GM12878 (cell line): ENCODE results near the gene DIAPH2. TPM values are rescaled to one million over a fixed set of nuclear protein-coding genes. Genes with fewer than 3 reads are reported as not detected.

Experiments
- ATAC-seq: fragments of 200-7000 bp; cut with Tn5 transposase; 3 replicates; pipeline ENCODE4 v1.9.1; 2020; ENCODE audit warnings: mild to moderate bottlenecking, moderate library complexity
- BruUV-seq: library from RNA; stranded (reverse); fragments of 400-500 nt; replicated peaks from 2 replicates; lab custom pipeline; 2021; lab: Mats Ljungman, UMichigan
- CTCF ChIA-PET: fragments of 300-600 bp; sonication (Branson Sonifier 250); formaldehyde crosslinking; extraction: SDS; loops from one replicate; lab custom pipeline; 2021; ENCODE audit warnings: inconsistent platforms; lab: Yijun Ruan, JAX
- POLR2A ChIA-PET: fragments of 350-600 bp; formaldehyde crosslinking; extraction: SDS; loops from one replicate; lab custom pipeline; 2021; ENCODE audit warnings: inconsistent platforms; lab: Charles Lee
- RAD21 ChIA-PET: fragments of 300-600 bp; sonication (Branson Sonifier 250); formaldehyde crosslinking; loops from one replicate; lab custom pipeline; 2023; ENCODE audit warnings: antibody characterized with exemption; ENCODE audit not compliant: unreplicated experiment; lab: Charles Lee
- SMC1A ChIA-PET: fragments of 300-600 bp; sonication (Branson Sonifier 250); formaldehyde crosslinking; loops from one replicate; lab custom pipeline; 2023; ENCODE audit not compliant: unreplicated experiment, uncharacterized antibody; lab: Charles Lee
- DNase-seq: peaks from one replicate; pipeline ENCODE4 v3.0.0-alpha.2; 2011; ENCODE audit warnings: low read depth, low spot score
- FAIRE-seq: peaks from 3 replicates; lab custom pipeline; 2011; peaks lifted over from hg19 to GRCh38; lab: Jason Lieb, UNC
- H2AFZ ChIP-seq: 2 replicates; pipeline ENCODE4 v1.6.0; 2011; ENCODE audit warnings: low read depth, low read length, control low read depth; ENCODE audit not compliant: control insufficient read depth
- H3K27ac ChIP-seq: 2 replicates; pipeline ENCODE4 v1.5.1; 2011; ENCODE audit warnings: control low read depth; ENCODE audit not compliant: control insufficient read depth, insufficient read depth
- H3K27me3 ChIP-seq, 2 experiments: replicated peaks in 1 of 2; 2 replicates each; pipeline versions ENCODE4 v1.6.0 to v1.6.1; 2011; ENCODE audit warnings: low read length in 1 of 2; ENCODE audit not compliant: control insufficient read depth in 2 of 2, insufficient read depth in 2 of 2
- H3K36me3 ChIP-seq, 2 experiments: 2 replicates each; pipeline ENCODE4 v1.5.1; 2011; ENCODE audit warnings: low read length in 1 of 2; ENCODE audit not compliant: control insufficient read depth in 2 of 2, insufficient read depth in 2 of 2
- H3K4me1 ChIP-seq: 2 replicates; pipeline ENCODE4 v1.6.1; 2011; ENCODE audit warnings: mild to moderate bottlenecking, low read length, moderate library complexity, mixed read lengths; ENCODE audit not compliant: control insufficient read depth, insufficient read depth
- H3K4me2 ChIP-seq: 2 replicates; pipeline ENCODE4 v1.6.0; 2011; ENCODE audit warnings: control low read depth; ENCODE audit not compliant: control insufficient read depth, insufficient read depth
- H3K4me3 ChIP-seq: fragments of 200-600 bp; sonication (generic); 2 replicates; pipeline ENCODE4 v1.5.1; 2016
- H3K79me2 ChIP-seq: 2 replicates; pipeline ENCODE4 v1.6.0; 2011; ENCODE audit warnings: low read length; ENCODE audit not compliant: control insufficient read depth, insufficient read depth
- H3K9ac ChIP-seq: 2 replicates; pipeline ENCODE4 v1.8.0; 2011; ENCODE audit warnings: low read length, control low read depth, mixed read lengths; ENCODE audit not compliant: control insufficient read depth, insufficient read depth
- H3K9me3 ChIP-seq: replicated peaks from 3 replicates; pipeline ENCODE4 v1.5.1; 2011; ENCODE audit warnings: mild to moderate bottlenecking, low read length; ENCODE audit not compliant: control insufficient read depth, insufficient read depth
- H4K20me1 ChIP-seq: 2 replicates; pipeline ENCODE4 v1.6.0; 2011; ENCODE audit not compliant: control insufficient read depth, insufficient read depth
- ATF7 ChIP-seq: fragments of 450-650 bp; IDR thresholded peaks from 2 replicates; pipeline ENCODE4 v1.6.1; 2016; ENCODE audit warnings: low read depth, mild to moderate bottlenecking
- CBX3 ChIP-seq: fragments of 200-600 bp; sonication (generic); IDR thresholded peaks from 2 replicates; pipeline ENCODE4 v1.6.1; 2016; ENCODE audit warnings: low read depth, borderline replicate concordance
- CREB1 ChIP-seq: IDR thresholded peaks from 2 replicates; pipeline ENCODE4 v1.6.1; 2012; ENCODE audit warnings: low read depth, mild to moderate bottlenecking, inconsistent platforms
- FOXM1 ChIP-seq: IDR thresholded peaks from 2 replicates; pipeline ENCODE4 v1.6.1; 2012; ENCODE audit warnings: low read depth, mild to moderate bottlenecking, inconsistent platforms, low read length, moderate library complexity
- GATAD2B ChIP-seq: fragments of 450-650 bp; conservative IDR thresholded peaks from 2 replicates; pipeline ENCODE4 v1.6.1; 2017; ENCODE audit warnings: low read depth, mild to moderate bottlenecking, moderate library complexity
- IRF5 ChIP-seq: fragments of 450-650 bp; IDR thresholded peaks from 2 replicates; pipeline ENCODE4 v1.6.1; 2017; ENCODE audit warnings: borderline replicate concordance
- MLLT1 ChIP-seq: fragments of 450-650 bp; IDR thresholded peaks from 2 replicates; pipeline ENCODE4 v1.6.1; 2016; ENCODE audit warnings: mild to moderate bottlenecking
- MXI1 ChIP-seq: fragments of 150-350 bp; IDR thresholded peaks from 2 replicates; pipeline ENCODE4 v1.6.1; 2011; ENCODE audit warnings: low read depth, mild to moderate bottlenecking, inconsistent platforms, low read length, improper control_type of control experiment
- NFXL1 ChIP-seq: fragments of 450-650 bp; IDR thresholded peaks from 2 replicates; pipeline ENCODE4 v1.6.1; 2017; ENCODE audit warnings: antibody characterized with exemption, mild to moderate bottlenecking, borderline replicate concordance
- POLR2A ChIP-seq: IDR thresholded peaks from 2 replicates; pipeline ENCODE4 v1.6.1; 2011; ENCODE audit warnings: low read depth, mild to moderate bottlenecking, low read length
- RUNX3 ChIP-seq: IDR thresholded peaks from 2 replicates; pipeline ENCODE4 v1.6.1; 2012; ENCODE audit warnings: low read length, inconsistent platforms
- TARDBP ChIP-seq: IDR thresholded peaks from 2 replicates; pipeline ENCODE4 v1.6.1; 2016; ENCODE audit warnings: borderline replicate concordance
- TBL1XR1 ChIP-seq: IDR thresholded peaks from 2 replicates; pipeline ENCODE4 v1.6.1; 2012; ENCODE audit warnings: low read depth, low read length, improper control_type of control experiment
- ZNF217 ChIP-seq: fragments of 450-650 bp; IDR thresholded peaks from 2 replicates; pipeline ENCODE4 v1.6.1; 2017; ENCODE audit warnings: antibody characterized with exemption, mild to moderate bottlenecking
- WGBS: methylation state at CpG from one replicate; pipeline ENCODE4 v1.1.6; 2016; ENCODE audit warnings: low lambda C conversion rate; ENCODE audit not compliant: insufficient replicate concordance, insufficient coverage; ENCODE audit errors: missing lambda C conversion rate; 5-methylcytosine and 5-hydroxymethylcytosine counted together
- in situ Hi-C: fragments of 300-500 bp; cut with MboI; formaldehyde crosslinking; loops from 9 replicates; pipeline ENCODE4 v1.14.3; 2018; ENCODE audit warnings: mixed read lengths
- intact Hi-C: fragments of 100-400 bp; cut with micrococcal nuclease; formaldehyde crosslinking; loops from one replicate; pipeline ENCODE4 v1.14.2; 2022; ENCODE audit not compliant: unreplicated experiment
- polyA plus RNA-seq, 11 experiments: library from polyadenylated mRNA; depleted of rRNA in 4 of 11; unstranded in 6 of 11; stranded (reverse) in 5 of 11; fragments of >200 nt; fragmentation: Nextera tagmentation in 4 of 11; fragmentation: Illumina TruSeq in 1 of 11; extraction: Ambion mirVana in 4 of 11; extraction: Trizol in 1 of 11; gene quantifications; 1 replicate in 1 of 11; 2 replicates in 10 of 11; pipeline versions ENCODE4 v1.2.1 to v1.2.3, GENCODE V29; 2011 to 2016; ENCODE audit warnings: inconsistent platforms in 2 of 11, missing spikeins in 2 of 11, low read depth in 1 of 11
- total RNA-seq, 4 experiments: library from RNA; depleted of rRNA in 3 of 4; stranded (reverse); fragments of >200 nt in 3 of 4; fragmentation: Illumina TruSeq in 1 of 4; extraction: Trizol in 1 of 4; gene quantifications; 2 replicates each; pipeline versions ENCODE4 v1.2.1 to v1.2.3, GENCODE V29; 2013 to 2021
- TF ChIP-seq, protein P1 (sequence below): IDR thresholded peaks from 2 replicates; pipeline ENCODE4 v1.6.1; 2012; ENCODE audit warnings: low read depth, low read length, improper control_type of control experiment
- TF ChIP-seq, protein P2 (sequence below): IDR thresholded peaks from 2 replicates; pipeline ENCODE4 v1.6.1; 2011; ENCODE audit warnings: mild to moderate bottlenecking, low read depth, low read length, moderate library complexity; ENCODE audit not compliant: insufficient replicate concordance

The DIAPH2 gene
- total and polyA plus RNA-seq, 10 of the 15 experiments (the other 5 are each of a cell fraction or from before 2014, with no cell fraction given): 2.2 to 16.6 (median 8.8) TPM

- no peak for TF ChIP-seq NFXL1
- no peak for TF ChIP-seq ZNF217
- no peak for TF ChIP-seq GATAD2B
- no peak for TF ChIP-seq MXI1
- TF ChIP-seq, all 136 proteins: peak for 0
Observed at GRCh38 chrX:96743367-96744073, 58.9 kb downstream of the DIAPH2 start (continued).

DNA sequence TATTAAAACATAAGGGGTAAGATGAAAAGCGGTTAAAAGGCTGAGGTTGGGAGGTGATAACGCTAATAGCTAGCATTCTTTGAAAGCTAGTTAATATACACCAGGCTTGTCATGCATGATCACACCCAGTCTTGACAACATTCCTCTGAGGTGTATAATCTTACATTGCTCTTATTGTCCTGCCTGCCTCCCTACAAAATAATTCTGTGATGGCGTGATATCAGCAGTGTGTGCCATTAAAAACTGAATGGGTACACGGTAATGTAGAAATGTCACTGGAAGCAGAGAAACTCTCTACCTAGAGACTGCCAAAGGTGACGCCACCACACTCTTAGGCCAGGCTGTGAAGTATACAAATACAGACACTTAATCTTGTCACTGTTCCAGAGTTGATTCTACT is 68.1 kb downstream of the DIAPH2 start:
- H3K27me3 ChIP-seq: no peaks in the 10 kb centered on the region
- ChIA-PET SMC1A (no interaction called here), CTCF (no interaction called here), RAD21 (no interaction called here), POLR2A (no interaction called here)
- in situ Hi-C loops (no loop called here), intact Hi-C loops (no loop called here)
- no peak for ATAC-seq
- no peaks in the 10 kb centered on the region for H3K9me3 ChIP-seq
- WGBS: 78% methylated on average over 5 of the region's 5 CpGs
- no peaks in the 10 kb centered on the region for H4K20me1 ChIP-seq
- H3K36me3 ChIP-seq: no peaks in the 10 kb centered on the region
- no peak overlapping the region for H3K4me3 ChIP-seq
- no peak for FAIRE-seq
- TF ChIP-seq, protein P1, sequence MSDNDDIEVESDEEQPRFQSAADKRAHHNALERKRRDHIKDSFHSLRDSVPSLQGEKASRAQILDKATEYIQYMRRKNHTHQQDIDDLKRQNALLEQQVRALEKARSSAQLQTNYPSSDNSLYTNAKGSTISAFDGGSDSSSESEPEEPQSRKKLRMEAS: no peak
- no peak for TF ChIP-seq RUNX3
- TF ChIP-seq TBL1XR1: no peak
- no peak for TF ChIP-seq ATF7
- TF ChIP-seq, protein P2, sequence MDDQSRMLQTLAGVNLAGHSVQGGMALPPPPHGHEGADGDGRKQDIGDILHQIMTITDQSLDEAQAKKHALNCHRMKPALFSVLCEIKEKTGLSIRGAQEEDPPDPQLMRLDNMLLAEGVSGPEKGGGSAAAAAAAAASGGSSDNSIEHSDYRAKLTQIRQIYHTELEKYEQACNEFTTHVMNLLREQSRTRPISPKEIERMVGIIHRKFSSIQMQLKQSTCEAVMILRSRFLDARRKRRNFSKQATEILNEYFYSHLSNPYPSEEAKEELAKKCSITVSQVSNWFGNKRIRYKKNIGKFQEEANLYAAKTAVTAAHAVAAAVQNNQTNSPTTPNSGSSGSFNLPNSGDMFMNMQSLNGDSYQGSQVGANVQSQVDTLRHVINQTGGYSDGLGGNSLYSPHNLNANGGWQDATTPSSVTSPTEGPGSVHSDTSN: no peak
- no peak for TF ChIP-seq TARDBP
- no peak for TF ChIP-seq MLLT1
- no peak for TF ChIP-seq FOXM1
- TF ChIP-seq CBX3: no peak
- no peak for TF ChIP-seq IRF5
- no peak for TF ChIP-seq POLR2A
- no peak for TF ChIP-seq CREB1
- BruUV-seq: no TSS peak
- no peak overlapping the region for H3K4me2 ChIP-seq
- H2AFZ ChIP-seq: no peak overlapping the region
- no peak for DNase-seq
- no peaks in the 10 kb centered on the region for H3K4me1 ChIP-seq
- no peak overlapping the region for H3K27ac ChIP-seq
- no peak overlapping the region for H3K9ac ChIP-seq
- H3K79me2 ChIP-seq: no peaks in the 10 kb centered on the region
